Panc1 (cell line): ENCODE measurements around the gene CCR9. TPM values are rescaled to one million over a fixed set of nuclear protein-coding genes. Genes with fewer than 3 reads are reported as not detected.

Experiments used
- ATAC-seq: fragments of 200-7000 bp; cut with Tn5 transposase; 2 replicates; pipeline ENCODE4 v1.9.1; 2020; ENCODE audit warnings: mild to moderate bottlenecking, moderate library complexity
- BruUV-seq: library from RNA; stranded (reverse); fragments of 400-500 nt; replicated peaks from 2 replicates; lab custom pipeline; 2021; lab: Mats Ljungman, UMichigan
- CTCF ChIA-PET: fragments of 300-600 bp; sonication (Branson Sonifier 250); formaldehyde crosslinking; loops from one replicate; lab custom pipeline; 2022; ENCODE audit warnings: antibody characterized with exemption; lab: Charles Lee
- POLR2A ChIA-PET: fragments of 300-600 bp; sonication (Branson Sonifier 250); formaldehyde crosslinking; loops from one replicate; lab custom pipeline; 2022; ENCODE audit warnings: antibody characterized with exemption; lab: Charles Lee
- DNase-seq: peaks from one replicate; pipeline ENCODE4 v3.0.0-alpha.2; 2010; ENCODE audit warnings: low read depth, low spot score
- H3K27ac ChIP-seq: 2 replicates; pipeline ENCODE4 v1.5.1; 2011; ENCODE audit warnings: mild to moderate bottlenecking, low read length, inconsistent platforms
- H3K27me3 ChIP-seq: fragments of 200-500 bp; sonication (Bioruptor generic); 2 replicates; pipeline ENCODE4 v1.6.0; 2014; ENCODE audit warnings: low read length, inconsistent platforms; ENCODE audit not compliant: control insufficient read depth, insufficient read depth
- H3K36me3 ChIP-seq: fragments of 200-500 bp; sonication (Bioruptor generic); 2 replicates; pipeline ENCODE4 v1.5.1; 2014; ENCODE audit warnings: inconsistent platforms, mild to moderate bottlenecking, low read length, moderate library complexity; ENCODE audit not compliant: control insufficient read depth, insufficient read depth
- H3K4me1 ChIP-seq: 2 replicates; pipeline ENCODE4 v1.5.1; 2011; ENCODE audit warnings: inconsistent platforms, mild to moderate bottlenecking, low read length, moderate library complexity; ENCODE audit not compliant: control insufficient read depth, insufficient read depth
- H3K4me3 ChIP-seq, 2 experiments: 2 replicates each; pipeline ENCODE4 v1.5.1; 2011 to 2012; ENCODE audit warnings: low read depth in 2 of 2, low read length in 2 of 2, mild to moderate bottlenecking in 2 of 2, inconsistent platforms in 1 of 2, moderate library complexity in 1 of 2
- H3K9me3 ChIP-seq: fragments of 200-500 bp; sonication (Bioruptor generic); 2 replicates; pipeline ENCODE4 v1.5.1; 2014; ENCODE audit warnings: low read depth, mild to moderate bottlenecking, inconsistent platforms, low read length, moderate library complexity; ENCODE audit not compliant: control insufficient read depth, insufficient read depth
- POLR2AphosphoS5 ChIP-seq: IDR thresholded peaks from 2 replicates; pipeline ENCODE4 v1.6.1; 2012; ENCODE audit warnings: mild to moderate bottlenecking, low read depth, low read length, moderate library complexity
- SIN3A ChIP-seq: IDR thresholded peaks from 2 replicates; pipeline ENCODE4 v1.6.1; 2012; ENCODE audit warnings: low read depth, mild to moderate bottlenecking, low read length, moderate library complexity, borderline replicate concordance; ENCODE audit not compliant: insufficient read depth
- TCF7L2 ChIP-seq: IDR thresholded peaks from 2 replicates; pipeline ENCODE4 v1.6.1; 2011; ENCODE audit warnings: mild to moderate bottlenecking, low read depth, low read length, inconsistent platforms
- in situ Hi-C: cut with HindIII; loops from 2 replicates; pipeline ENCODE4 v1.10.0; 2016; ENCODE audit warnings: low sequenced_read_pairs, low pct_unique_long_range_greater_than_20kb
- intact Hi-C: fragments of 100-400 bp; cut with micrococcal nuclease; formaldehyde crosslinking; loops from one replicate; pipeline ENCODE4 v1.10.0; 2022; ENCODE audit not compliant: unreplicated experiment
- total RNA-seq: library from RNA; stranded (reverse); gene quantifications from one replicate; pipeline ENCODE4 v1.2.1, GENCODE V29; 2021; ENCODE audit not compliant: unreplicated experiment
- TF ChIP-seq, protein P1 (sequence below): fragments of 450-650 bp; IDR thresholded peaks from 2 replicates; pipeline ENCODE4 v1.5.1; 2017; ENCODE audit warnings: mild to moderate bottlenecking
- TF ChIP-seq, protein P2 (sequence below), 2 experiments: IDR thresholded peaks; 2 replicates each; pipeline ENCODE4 v1.6.1; 2011 to 2012; ENCODE audit warnings: low read depth in 2 of 2, control low read depth in 1 of 2, low read length in 1 of 2, mild to moderate bottlenecking in 1 of 2, moderate library complexity in 1 of 2; ENCODE audit not compliant: insufficient read depth in 1 of 2

Gene CCR9
- total RNA-seq, 1 experiment from 2014 or later = not detected

DNA sequence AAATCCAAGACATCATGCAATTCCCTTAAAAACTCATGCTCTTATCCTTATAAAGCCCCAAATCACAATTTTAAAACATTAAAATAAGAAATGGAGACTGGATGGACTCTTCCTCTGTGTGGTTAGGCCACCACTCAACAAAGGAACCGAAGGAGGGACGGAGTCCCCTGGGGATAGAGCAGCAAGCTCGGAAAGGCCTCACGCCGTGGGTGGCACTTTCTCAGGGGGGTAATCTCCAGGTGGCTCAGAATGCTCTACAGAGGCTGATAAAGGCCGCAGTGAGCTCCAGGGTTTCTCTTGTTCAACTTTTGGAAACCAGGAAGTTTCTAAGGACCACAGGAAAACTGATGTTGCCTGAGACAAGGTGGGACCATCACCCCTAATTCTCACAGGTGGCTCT lies 23.2 kb downstream of the CCR9 start:
- Histone ChIP-seq H3K27me3 (no peaks in the 10 kb centered on the region), H3K9me3 (no peaks in the 10 kb centered on the region), H3K4me1 (no peaks in the 10 kb centered on the region), H3K36me3 (no peaks in the 10 kb centered on the region), H3K4me3 (no peak overlapping the region), H3K27ac (no peak overlapping the region)
- POLR2A ChIA-PET = no interaction called here
- intact Hi-C loops = no loop called here
- in situ Hi-C loops = no loop called here
- ATAC-seq (no peak), DNase-seq (no peak)
- TF ChIP-seq, protein P1, sequence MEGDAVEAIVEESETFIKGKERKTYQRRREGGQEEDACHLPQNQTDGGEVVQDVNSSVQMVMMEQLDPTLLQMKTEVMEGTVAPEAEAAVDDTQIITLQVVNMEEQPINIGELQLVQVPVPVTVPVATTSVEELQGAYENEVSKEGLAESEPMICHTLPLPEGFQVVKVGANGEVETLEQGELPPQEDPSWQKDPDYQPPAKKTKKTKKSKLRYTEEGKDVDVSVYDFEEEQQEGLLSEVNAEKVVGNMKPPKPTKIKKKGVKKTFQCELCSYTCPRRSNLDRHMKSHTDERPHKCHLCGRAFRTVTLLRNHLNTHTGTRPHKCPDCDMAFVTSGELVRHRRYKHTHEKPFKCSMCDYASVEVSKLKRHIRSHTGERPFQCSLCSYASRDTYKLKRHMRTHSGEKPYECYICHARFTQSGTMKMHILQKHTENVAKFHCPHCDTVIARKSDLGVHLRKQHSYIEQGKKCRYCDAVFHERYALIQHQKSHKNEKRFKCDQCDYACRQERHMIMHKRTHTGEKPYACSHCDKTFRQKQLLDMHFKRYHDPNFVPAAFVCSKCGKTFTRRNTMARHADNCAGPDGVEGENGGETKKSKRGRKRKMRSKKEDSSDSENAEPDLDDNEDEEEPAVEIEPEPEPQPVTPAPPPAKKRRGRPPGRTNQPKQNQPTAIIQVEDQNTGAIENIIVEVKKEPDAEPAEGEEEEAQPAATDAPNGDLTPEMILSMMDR = no peak
- no peak for TF ChIP-seq TCF7L2
- no peak for TF ChIP-seq POLR2AphosphoS5
- TF ChIP-seq, protein P2, sequence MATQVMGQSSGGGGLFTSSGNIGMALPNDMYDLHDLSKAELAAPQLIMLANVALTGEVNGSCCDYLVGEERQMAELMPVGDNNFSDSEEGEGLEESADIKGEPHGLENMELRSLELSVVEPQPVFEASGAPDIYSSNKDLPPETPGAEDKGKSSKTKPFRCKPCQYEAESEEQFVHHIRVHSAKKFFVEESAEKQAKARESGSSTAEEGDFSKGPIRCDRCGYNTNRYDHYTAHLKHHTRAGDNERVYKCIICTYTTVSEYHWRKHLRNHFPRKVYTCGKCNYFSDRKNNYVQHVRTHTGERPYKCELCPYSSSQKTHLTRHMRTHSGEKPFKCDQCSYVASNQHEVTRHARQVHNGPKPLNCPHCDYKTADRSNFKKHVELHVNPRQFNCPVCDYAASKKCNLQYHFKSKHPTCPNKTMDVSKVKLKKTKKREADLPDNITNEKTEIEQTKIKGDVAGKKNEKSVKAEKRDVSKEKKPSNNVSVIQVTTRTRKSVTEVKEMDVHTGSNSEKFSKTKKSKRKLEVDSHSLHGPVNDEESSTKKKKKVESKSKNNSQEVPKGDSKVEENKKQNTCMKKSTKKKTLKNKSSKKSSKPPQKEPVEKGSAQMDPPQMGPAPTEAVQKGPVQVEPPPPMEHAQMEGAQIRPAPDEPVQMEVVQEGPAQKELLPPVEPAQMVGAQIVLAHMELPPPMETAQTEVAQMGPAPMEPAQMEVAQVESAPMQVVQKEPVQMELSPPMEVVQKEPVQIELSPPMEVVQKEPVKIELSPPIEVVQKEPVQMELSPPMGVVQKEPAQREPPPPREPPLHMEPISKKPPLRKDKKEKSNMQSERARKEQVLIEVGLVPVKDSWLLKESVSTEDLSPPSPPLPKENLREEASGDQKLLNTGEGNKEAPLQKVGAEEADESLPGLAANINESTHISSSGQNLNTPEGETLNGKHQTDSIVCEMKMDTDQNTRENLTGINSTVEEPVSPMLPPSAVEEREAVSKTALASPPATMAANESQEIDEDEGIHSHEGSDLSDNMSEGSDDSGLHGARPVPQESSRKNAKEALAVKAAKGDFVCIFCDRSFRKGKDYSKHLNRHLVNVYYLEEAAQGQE (IDR thresholded peaks at IDR 0.05; ENCODE audit: insufficient read depth in 1 of 2, low read depth in 2 of 2, low read length in 1 of 2) = no peak
- no peak for TF ChIP-seq SIN3A
- no TSS peak for BruUV-seq
- CTCF ChIA-PET = no interaction called here

DNA sequence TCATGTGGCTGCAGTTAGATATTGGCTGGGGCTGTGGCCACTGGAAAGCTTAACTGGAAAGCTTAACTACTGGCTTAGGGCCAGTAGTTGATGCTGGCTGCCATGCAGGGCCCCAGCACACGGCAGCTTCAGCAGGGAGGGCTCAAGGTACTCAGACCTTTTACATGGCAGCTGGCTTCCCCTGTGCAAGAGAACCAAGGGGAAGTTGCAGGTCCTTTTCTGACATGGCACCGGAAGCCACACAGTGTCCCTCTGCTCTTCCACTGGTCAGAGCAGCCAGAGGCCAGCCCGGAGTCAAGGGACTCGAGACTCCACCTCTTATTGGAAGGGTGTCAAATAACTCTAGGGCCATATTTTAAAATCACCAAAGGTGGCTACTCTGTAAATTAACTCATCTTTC lies 24.5 kb downstream of the CCR9 start:
- Histone ChIP-seq H3K4me1 (no peaks in the 10 kb centered on the region), H3K4me3 (no peak overlapping the region), H3K36me3 (no peaks in the 10 kb centered on the region), H3K27ac (no peak overlapping the region), H3K9me3 (no peaks in the 10 kb centered on the region), H3K27me3 (no peaks in the 10 kb centered on the region)
- ChIA-PET CTCF (no interaction called here), POLR2A (no interaction called here)
- DNase-seq = no peak
- intact Hi-C loops (no loop called here), in situ Hi-C loops (no loop called here)
- BruUV-seq = no TSS peak
- no peak for ATAC-seq
- TF ChIP-seq TCF7L2 (no peak), POLR2AphosphoS5 (no peak), SIN3A (no peak)
- TF ChIP-seq, protein P2 (IDR thresholded peaks at IDR 0.05; ENCODE audit: insufficient read depth in 1 of 2, low read depth in 2 of 2, low read length in 1 of 2) = no peak
- TF ChIP-seq, protein P1 = no peak
